ENCODE measurements around the gene TUT4.
"Not testable (repeated sequence)": the region's sequence is repeated elsewhere in the genome, so short reads cannot be mapped to it uniquely, and the experiment has no call there.

Gene TUT4

DNA sequence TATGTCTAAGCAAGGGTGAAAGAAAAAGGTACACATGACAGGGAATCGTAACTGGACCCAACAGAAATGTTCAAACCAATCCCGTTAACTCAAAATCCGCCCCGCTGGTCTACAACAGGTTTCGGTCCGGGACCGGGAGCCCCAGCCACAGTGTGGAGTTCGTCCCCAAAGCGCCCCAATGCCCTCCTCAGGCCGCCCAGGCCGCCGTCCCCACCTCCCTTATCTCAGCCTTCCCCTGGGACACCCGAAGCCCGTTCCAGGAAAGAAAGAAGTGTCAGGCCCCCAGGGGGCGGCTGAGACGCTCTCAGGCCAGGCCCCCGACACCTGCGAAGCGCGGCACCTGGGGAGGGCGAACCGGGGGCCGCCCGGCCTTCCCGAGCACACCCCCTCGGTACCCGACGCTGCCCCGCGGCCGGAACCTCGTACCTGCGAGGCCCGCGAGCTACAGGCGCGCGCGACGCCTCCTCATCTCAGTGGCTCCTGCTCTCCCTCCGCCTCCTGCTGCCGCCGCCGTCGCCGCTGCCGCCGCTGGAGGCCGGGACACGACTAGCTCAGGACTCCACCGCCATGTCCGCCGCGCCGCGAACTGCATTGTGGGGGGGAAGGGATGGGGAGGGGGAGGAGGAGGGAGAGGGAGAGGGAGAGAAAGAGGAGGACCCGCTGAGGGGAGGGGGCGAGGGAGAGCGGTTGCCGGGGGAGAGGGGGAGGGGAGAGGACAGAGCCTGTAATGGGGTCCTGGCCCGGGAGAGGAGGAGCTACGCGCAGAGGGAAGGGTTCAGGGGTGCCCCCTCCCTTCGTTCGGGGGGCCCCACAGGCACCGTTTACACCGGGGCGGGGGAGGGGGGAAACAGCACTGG lies at the start of gene TUT4:
Gene TUT4 (minus strand): TSS at position 588 of the 857 bp plus-strand sequence. CDS start 26,812 bp downstream, outside the sequence.
- peak; percentile 93 for DNase-seq (ENCODE audit: low spot score)

DNA sequence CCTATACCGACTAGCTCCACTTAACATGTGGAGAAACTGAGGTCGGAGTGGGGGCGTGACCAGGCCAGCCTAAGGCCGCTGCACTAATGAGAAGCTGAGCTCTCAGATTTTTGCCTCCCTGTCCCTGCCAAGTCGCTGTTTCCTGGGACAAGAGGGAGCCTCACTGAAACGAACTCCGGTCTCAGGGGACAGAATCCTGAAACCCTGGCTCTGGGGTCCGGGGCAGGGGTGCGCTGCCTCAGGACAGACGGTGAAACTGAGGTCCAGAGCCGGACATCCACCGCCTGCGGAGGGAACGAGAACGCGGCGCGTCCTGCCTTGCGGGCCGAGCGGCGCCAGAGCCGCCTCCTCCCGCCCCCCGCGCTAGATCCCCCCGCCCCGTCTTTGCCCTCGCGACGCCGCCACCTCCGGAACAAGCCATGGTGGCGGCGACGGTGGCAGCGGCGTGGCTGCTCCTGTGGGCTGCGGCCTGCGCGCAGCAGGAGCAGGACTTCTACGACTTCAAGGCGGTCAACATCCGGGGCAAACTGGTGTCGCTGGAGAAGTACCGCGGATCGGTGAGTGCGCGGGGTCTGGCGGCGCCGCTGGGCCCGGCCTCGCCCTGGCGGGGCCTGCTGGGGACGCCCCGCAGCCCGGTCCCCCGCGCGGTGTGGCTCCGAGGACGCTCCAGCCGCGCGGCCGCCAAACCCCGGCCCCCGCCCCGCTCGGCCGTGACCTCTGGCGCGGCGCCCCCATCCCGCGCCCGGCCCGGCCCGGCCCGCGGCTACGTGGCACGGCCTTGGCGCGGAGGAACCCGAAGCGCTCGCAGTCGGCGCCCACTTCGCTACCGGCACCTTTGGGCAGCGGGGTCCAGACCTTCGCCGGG lies 49.3 kb upstream of the TUT4 start, which contains the start of gene GPX7:
Gene GPX7 (plus strand): TSS at position 381 of the 865 bp plus-strand sequence. CDS start 39 bp downstream, at position 420.
- DNase-seq (ENCODE audit: low spot score): peak; percentile 72

DNA sequence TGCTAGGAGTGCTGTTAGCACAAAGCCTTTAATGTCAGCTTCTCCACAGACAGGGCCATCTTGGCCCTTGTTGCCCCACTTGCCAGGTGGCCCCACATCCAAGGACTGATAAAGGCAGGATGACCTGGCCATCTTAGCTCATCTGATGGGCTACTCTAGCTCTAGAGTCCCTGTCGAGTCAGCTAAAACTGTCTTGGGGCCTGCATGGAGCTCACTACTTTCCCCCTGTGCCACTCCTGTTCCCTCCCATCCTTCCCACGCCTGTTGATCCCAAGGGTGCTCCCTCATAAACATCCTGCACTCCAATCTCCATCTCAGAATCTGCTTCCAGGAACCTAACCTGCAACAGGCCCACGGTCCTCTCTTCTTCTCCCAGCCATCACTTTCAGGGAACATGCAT lies 48.6 kb upstream of the TUT4 start:
- DNase-seq (ENCODE audit: low spot score): no peak

- DNase-seq (ENCODE audit: low spot score): no peak
These were observed 47.8 kb upstream of the TUT4 start for GRCh38 chr1:52600533-52601179.

- DNase-seq (ENCODE audit: low spot score): no peak
These were observed 46.3 kb upstream of the TUT4 start for GRCh38 chr1:52599236-52599635.

GRCh38 chr1:52598729-52599128 lies 45.8 kb upstream of the TUT4 start:
- no peak for DNase-seq (ENCODE audit: low spot score)

GRCh38 chr1:52597912-52598311 lies 45.0 kb upstream of the TUT4 start:
- DNase-seq (ENCODE audit: low spot score): no peak

DNA sequence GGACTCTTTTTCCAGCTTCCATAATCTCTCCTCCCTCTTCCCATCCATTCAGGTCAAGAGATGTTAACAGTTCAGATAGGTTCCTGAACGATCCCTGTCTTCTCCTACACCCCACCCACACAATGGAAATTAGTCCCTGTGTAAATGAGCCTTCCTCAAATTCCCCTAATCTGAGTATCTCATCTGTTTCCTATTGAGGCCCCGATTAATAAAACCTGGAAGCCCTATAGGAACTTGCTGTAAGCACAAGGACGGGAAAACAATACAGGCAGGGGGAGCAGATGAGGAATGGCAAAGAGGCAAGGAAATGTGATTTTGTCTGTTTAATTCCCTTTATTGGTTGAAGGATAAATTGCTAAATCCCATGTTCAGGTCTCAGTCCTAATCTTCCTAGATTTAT lies 42.2 kb upstream of the TUT4 start:
- no peak for DNase-seq (ENCODE audit: low spot score)

GRCh38 chr1:52593495-52593894 lies 40.6 kb upstream of the TUT4 start:
- DNase-seq (ENCODE audit: low spot score): no peak

DNA sequence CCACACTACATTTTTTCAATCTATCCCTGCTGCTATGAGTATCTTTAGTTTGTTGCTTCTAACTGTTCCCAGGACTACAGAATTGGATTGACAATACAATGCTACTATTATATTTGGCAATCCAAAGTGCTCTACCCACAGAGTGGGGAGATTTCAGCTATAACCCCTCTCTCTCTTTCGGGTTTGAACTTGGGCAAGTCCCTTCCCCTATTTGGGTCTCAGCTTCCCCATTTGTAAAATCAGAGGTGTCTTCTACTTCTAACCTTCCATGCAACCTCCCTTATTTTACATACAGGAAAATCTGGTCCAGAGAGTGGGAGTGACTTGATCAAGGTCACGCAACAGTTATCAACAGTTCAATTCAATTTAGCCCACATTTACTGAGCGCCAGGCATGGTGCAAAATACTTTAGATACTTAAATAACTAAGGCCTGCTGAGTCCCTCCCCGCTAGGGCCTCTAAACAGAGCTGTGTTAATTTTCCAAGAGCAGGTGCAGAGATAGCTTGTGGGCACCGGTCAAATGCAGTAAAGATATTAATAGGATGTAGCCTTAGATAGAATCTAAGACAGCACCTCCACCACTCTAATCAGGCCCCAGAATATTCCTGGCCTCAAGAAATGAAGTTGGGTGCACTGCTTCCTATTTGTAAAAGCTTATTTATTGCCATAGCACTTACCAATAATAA lies 39.9 kb upstream of the TUT4 start:
- no peak for DNase-seq (ENCODE audit: low spot score)

DNA sequence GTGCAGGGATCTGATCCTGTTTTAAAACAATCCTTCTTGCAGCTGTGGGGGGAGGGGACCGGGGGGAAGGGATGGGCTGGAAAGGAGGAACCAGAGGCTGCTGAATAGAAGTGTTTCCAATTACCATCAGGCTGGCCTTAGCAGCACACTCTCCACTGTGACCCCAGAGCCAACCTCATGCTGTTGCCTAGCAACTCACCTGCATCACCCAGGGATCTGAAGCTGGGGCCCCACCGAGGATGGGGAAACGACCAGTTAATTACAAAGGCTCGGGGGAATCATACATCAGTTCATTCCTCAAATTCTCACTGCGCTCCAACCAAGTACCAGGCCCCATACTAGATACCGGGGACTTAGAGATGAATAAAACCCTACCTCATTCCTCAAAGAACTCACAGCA lies 37.4 kb upstream of the TUT4 start:
- no peak for DNase-seq (ENCODE audit: low spot score)

DNA sequence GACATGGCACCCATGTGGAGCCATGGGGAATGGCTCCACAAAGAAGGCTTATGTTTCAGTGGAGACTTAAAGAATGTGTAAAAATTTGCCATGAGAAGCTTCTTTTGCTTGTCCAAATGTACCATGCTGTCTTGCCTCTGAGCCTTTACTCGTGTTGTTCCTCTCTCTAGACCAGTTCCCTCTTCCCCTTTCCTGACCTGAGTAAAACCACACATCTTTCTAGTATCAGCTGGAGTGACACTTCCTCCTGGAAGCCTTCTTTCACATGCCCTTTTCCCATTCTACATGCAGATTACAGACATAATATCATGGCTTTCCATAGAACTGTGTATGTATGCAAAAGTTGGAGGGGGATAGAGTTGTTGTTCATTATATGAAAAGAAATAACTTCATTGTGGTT lies 35.6 kb upstream of the TUT4 start:
- no peak for DNase-seq (ENCODE audit: low spot score)

GRCh38 chr1:52588027-52588426 lies 35.1 kb upstream of the TUT4 start:
- no peak for DNase-seq (ENCODE audit: low spot score)

DNA sequence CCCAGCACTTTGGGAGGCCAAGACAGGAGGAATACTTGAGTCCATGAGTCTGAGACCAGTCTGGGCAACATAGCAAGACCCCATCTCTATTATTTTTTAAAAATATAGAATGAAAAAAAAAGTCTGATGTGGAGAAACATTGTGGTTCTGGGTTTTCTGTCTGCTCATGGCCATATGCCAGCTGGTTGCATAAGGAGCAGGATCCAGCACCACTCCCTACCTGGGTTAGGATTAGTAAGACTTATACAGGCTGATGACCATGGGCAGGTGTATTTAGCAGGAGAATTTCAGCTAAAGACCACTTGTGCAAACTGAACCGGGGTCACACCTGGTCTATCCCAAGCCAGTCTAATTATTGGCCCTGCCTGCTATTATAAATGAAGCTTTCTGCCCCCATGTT lies 32.6 kb upstream of the TUT4 start:
- DNase-seq (ENCODE audit: low spot score): no peak

DNA sequence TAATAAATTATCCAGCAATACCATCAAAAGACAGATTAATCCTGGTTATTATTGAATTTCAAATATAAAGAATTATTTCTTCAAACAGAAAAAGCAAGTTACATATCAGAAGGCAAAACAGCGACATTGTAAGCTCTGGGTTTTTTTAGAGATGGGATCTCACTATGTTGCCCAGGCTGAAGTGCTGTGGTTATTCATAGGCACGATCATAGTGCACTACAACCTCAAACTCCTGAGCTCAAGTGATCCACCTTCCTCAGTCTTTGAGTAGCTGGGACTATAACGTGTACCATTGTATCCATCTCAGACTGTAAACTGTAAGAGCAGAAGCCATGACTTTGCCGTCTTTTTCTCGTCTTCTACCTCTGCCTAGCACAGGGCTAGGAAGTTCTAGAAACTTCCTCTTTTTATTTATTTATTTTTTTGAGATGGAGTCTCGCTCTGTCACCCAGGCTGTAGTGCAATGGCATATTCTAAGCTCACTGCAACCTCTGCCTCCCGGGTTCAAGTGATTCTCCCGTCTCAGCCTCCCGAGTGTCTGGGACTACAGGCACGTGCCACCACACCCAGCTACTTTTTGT lies 29.3 kb upstream of the TUT4 start:
- DNase-seq (ENCODE audit: low spot score): no peak

GRCh38 chr1:52580283-52580682 lies 27.4 kb upstream of the TUT4 start:
- DNase-seq (ENCODE audit: low spot score): no peak

DNA sequence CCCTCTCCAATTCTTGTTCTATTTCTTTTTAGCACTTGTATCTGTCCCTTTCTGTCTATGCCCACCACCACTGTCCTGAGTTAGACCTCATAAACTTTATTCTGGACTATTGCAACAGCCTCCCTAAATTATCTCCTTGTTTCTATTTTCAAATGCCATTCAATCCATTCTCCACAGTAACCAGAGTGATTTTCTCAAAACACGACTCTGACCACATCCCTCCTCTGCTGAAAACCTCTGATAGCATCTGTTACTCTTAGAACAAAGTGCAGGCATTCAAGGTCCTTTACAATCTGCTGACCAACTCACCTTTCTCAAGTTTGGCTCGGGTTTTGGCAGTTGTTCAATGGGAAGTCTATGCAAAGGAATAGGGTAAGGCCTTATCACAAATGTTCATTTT lies 26.5 kb upstream of the TUT4 start:
- no peak for DNase-seq (ENCODE audit: low spot score)

DNA sequence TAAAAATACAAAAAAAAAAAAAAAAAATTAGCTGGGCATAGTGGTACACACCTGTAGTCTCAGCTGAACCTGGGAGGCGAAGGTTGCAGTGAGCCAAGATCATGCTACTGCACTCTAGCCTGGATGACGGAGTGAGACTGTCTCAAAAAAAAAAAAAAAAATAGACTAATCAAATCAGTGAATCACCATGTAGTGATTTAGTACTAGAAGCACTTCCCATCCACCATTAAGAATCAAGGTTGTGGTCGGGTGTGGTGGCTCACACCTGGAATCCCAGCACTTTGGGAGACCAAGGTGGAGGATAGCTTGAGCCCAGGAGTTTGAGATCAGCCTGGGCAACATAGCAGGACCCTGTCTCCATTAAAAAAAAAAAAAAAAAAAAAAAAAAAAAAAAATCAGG lies 25.2 kb upstream of the TUT4 start:
- not testable (repeated sequence) for DNase-seq (ENCODE audit: low spot score)

GRCh38 chr1:52576074-52576473 lies 23.2 kb upstream of the TUT4 start:
- DNase-seq (ENCODE audit: low spot score): no peak

DNA sequence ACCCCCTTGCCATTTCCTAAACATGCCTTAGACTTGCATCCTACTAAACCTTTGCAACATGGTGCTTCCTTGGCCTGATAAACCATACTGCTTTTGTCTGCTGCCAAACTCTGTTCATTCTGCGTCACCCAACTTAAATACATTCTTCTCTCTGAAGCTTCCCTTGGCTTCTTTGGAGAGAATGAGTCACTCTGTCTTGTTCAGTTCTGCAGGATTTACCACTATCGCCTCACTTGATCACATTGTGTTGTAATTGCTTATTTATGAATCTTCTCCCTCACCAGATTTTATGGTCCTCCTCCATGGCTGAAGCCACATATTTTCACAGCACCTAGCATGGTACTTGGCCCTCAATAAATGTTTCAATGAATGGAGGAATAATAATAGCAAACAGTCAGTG lies 21.7 kb upstream of the TUT4 start:
- DNase-seq (ENCODE audit: low spot score): no peak

GRCh38 chr1:52572387-52572786 lies 19.5 kb upstream of the TUT4 start:
- DNase-seq (ENCODE audit: low spot score): no peak

DNA sequence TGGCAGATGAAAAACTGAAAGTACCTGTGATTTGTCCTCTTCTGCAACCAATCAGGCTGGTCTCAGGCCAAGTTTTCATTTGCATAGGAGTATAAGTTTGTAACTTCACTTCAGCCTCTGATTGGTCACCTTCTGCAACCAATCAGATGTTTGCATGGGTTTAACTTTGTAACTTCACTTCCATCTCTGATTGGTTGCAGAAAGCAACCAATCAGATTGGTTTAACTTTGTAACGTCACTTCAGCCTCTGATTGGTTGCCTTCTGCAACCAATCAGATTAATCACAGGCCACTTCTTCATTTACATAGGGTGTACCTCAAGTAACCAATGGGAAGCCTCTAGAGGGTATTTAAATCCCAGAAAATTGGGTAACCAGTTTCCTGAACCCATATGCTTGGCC lies 18.9 kb upstream of the TUT4 start:
- no peak for DNase-seq (ENCODE audit: low spot score)
